HG03097 (cell line): ENCODE measurements around the gene SELENOI.

Source experiments
- ATAC-seq: cut with Tn5 transposase; IDR thresholded peaks from one replicate; pipeline ENCODE4 v1.9.1; 2021; ENCODE audit not compliant: unreplicated experiment, low FRiP score

SELENOI gene

GRCh38 chr2:26444236-26444635, 98.3 kb downstream of the SELENOI start:
- ATAC-seq = no peak
